ENCODE data around the gene MORC1. TPM values are rescaled to one million over a fixed set of nuclear protein-coding genes. Genes with fewer than 3 reads are reported as not detected.

MORC1 gene
- polyA plus RNA-seq, 3 donors from 2014 or later: not detected

DNA sequence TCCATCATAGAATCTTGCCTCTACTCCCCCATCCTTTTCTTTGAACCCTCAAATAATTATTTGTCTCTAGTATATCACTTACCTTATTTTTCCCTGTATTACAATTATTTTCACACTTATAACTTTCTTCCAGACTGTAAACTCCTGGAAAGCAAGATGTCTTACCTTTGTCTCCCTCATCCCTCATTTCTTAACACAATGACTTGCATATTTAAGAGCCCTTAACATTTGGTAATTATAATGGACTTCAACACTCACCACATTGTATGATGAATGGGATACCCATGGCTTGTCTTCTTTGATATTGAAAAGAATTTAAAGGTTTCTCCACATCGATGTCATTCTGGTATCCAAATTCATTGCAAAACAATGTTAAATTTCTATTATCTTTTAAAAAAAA, 82.9 kb downstream of the MORC1 start:
- peaks cover 0 to 4% (median 1%) of the 10 kb centered on the region in 3 donors for H3K27me3 Mint-ChIP-seq (ENCODE audit: low read depth in 3 of 3)
- H3K4me1 Mint-ChIP-seq: no peaks in the 10 kb centered on the region

DNA sequence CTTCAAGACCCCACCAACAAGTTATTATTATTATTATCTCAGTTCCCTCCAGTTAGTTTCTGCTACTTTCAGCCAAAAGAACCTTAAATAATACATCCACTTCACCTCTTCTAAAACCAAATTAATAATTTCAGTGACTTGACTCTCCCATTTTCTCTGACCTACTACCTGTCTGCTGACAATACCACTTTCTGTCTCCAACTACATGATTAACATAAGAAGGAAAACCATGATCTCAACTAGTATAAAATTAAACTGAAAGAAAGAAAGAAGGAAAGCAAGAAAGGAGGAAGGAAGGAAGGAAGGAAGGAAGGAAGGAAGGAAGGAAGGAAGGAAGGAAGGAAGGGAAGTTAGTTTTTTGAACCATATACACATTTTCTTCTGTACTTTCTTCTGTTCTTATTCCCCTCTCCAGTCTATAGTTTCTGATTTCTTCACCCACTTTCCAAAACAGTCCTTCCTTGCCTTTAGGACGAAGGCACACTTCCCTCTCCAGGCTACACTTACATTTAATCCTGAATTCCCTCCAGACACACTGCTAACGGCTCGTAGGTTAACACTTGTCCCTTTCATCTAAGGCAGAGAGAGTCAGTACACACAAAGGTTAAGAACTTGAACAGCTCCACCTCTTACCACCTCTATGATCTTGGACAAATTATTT, 84.8 kb downstream of the MORC1 start:
- peaks cover 0 to 2% (median 1%) of the 10 kb centered on the region in 3 donors for H3K27me3 Mint-ChIP-seq (ENCODE audit: low read depth in 3 of 3)
- H3K27ac Mint-ChIP-seq: no peak overlapping the region
- H3K36me3 Mint-ChIP-seq: no peaks in the 10 kb centered on the region
- no peak overlapping the region for H3K4me3 Mint-ChIP-seq
- H3K4me1 Mint-ChIP-seq: no peaks in the 10 kb centered on the region
- no peaks in the 10 kb centered on the region for H3K9me3 Mint-ChIP-seq
- DNase-seq: no peak

More for the DNA sequence above, 82.9 kb downstream of the MORC1 start:
- DNase-seq: no peak
- no peaks in the 10 kb centered on the region for H3K36me3 Mint-ChIP-seq
- H3K9me3 Mint-ChIP-seq: no peaks in the 10 kb centered on the region
- H3K27ac Mint-ChIP-seq: no peak overlapping the region
- H3K4me3 Mint-ChIP-seq: no peak overlapping the region

DNA sequence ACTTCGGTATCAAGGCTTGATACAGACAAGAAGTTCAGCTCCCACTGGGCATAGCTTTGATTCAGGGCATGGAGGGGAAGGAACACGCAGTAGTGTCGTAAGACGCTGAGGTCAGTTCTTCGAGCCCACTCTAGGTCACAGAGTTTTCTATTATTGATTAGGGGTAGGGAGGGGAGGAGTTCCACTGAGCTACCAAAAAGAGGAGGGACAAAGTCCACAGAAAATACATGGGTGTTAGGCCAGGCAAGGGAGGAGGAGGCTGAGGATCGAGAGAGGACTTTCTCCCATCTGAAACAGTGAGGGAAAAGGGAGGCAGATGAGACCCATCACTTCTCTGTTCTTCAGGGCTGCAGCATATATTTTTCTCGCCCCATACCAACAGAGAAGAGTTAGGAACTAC, 89.2 kb downstream of the MORC1 start:
- H3K9me3 Mint-ChIP-seq: no peaks in the 10 kb centered on the region
- H3K27me3 Mint-ChIP-seq (ENCODE audit: low read depth in 3 of 3): peaks cover 0 to 2% (median 0%) of the 10 kb centered on the region in 3 donors
- no peak overlapping the region for H3K4me3 Mint-ChIP-seq
- no peaks in the 10 kb centered on the region for H3K4me1 Mint-ChIP-seq
- DNase-seq: no peak
- H3K27ac Mint-ChIP-seq: peak overlapping the region in 1 of 6 donors; percentile 3
- H3K36me3 Mint-ChIP-seq: no peaks in the 10 kb centered on the region

DNA sequence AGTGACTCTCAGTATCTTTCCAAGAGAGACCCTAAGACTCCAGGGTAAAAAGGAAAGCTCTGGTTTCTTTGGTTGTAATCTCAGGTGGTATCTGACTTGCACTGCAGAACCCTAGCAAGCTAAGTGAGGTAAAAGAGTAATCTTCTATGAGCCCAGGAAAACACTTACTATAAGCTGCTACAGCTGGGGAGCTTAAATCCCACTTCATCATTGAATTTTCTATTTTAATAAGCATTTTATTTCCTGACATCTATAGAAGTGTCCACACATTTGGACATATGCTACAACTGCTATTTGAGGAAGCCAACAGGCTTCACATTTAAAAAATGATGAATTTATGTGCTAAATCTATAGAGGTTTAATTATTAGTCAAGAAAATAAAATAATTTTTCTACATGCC, 91.1 kb downstream of the MORC1 start:
- Mint-ChIP-seq H3K27ac (no peak overlapping the region), H3K4me3 (no peak overlapping the region), H3K4me1 (no peaks in the 10 kb centered on the region), H3K9me3 (no peaks in the 10 kb centered on the region), H3K36me3 (no peaks in the 10 kb centered on the region), H3K27me3 (ENCODE audit: low read depth in 3 of 3) (peaks cover 0 to 3% (median 2%) of the 10 kb centered on the region in 3 donors)
- no peak for DNase-seq

DNA sequence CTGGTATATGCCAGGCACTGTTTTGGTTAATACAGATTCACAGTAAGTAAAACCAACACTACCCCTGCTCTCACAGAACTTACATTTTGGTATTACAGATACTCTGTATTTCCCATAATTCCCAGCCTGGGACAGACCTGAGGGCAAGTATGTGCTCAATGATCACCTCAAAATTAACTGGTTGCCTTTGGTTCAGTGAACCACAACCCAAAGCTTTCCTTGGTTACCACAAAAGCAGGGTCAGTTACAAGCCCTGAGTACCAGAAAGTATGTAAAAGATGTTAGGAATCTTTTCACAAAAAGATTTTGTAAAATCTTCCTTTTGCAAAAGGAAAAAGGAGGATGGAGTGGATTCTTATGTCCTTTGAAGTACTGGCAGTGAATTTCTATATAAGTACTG, 92.0 kb downstream of the MORC1 start:
- Mint-ChIP-seq H3K9me3 (no peaks in the 10 kb centered on the region), H3K4me1 (no peaks in the 10 kb centered on the region), H3K27me3 (ENCODE audit: low read depth in 3 of 3) (peaks cover 0 to 3% (median 2%) of the 10 kb centered on the region in 3 donors), H3K27ac (no peak overlapping the region), H3K4me3 (no peak overlapping the region), H3K36me3 (no peaks in the 10 kb centered on the region)
- DNase-seq: no peak

DNA sequence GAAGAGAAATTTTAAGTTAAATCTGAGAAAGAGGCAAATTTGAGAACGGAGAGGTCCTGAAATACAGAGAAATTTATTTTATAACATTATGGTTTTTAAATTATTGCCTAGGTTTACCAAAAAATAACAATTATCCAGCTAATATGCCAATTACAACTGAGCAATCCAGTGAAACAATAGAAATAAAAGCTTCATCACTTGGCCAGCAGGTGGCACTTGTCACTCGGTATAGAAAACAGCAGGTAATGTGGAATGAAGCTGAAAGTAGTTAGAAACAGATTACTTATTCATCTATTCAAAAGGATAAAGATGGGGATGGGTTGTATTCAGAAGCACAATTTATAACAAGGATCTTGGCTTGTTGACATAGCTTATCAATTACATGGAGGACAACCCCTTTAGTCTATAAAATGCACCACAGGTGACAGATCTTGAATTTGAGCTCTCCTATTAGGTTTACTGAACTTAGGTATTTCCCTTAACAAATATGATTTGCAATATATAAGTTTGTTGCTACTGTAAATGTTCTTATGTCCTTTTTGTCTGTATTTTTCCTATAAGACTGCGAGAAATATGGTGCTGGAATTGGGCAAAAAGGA, 94.2 kb downstream of the MORC1 start:
- peak in 2 of 3 donors; percentile 16 to 25 for DNase-seq
- Mint-ChIP-seq H3K4me3 (no peak overlapping the region), H3K27me3 (ENCODE audit: low read depth in 3 of 3) (peaks cover 0 to 6% (median 1%) of the 10 kb centered on the region in 3 donors), H3K36me3 (no peaks in the 10 kb centered on the region), H3K4me1 (no peaks in the 10 kb centered on the region), H3K9me3 (no peaks in the 10 kb centered on the region), H3K27ac (no peak overlapping the region)

DNA sequence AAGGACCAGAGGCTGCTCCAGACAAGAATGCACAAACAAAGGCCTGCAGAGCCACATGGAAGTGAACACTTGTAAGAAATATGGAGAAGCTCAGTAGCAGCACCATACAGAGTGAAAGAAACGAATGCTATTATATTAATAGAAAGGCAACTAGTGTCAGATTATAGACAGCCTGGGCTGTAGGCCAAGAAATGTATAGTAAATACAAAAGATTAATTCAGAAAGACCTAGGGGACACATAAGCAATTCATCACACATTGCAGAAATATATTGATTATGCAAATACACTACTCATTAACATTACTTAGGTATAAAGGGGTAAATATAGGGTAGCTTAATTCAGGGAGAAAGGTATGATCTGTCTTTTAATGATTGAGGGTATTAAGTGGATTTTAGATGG, 94.8 kb downstream of the MORC1 start:
- DNase-seq: no peak
- no peaks in the 10 kb centered on the region for H3K4me1 Mint-ChIP-seq
- no peaks in the 10 kb centered on the region for H3K36me3 Mint-ChIP-seq
- no peaks in the 10 kb centered on the region for H3K9me3 Mint-ChIP-seq
- H3K27ac Mint-ChIP-seq: no peak overlapping the region
- H3K4me3 Mint-ChIP-seq: no peak overlapping the region
- H3K27me3 Mint-ChIP-seq (ENCODE audit: low read depth in 3 of 3): peaks cover 0 to 7% (median 0%) of the 10 kb centered on the region in 3 donors

DNA sequence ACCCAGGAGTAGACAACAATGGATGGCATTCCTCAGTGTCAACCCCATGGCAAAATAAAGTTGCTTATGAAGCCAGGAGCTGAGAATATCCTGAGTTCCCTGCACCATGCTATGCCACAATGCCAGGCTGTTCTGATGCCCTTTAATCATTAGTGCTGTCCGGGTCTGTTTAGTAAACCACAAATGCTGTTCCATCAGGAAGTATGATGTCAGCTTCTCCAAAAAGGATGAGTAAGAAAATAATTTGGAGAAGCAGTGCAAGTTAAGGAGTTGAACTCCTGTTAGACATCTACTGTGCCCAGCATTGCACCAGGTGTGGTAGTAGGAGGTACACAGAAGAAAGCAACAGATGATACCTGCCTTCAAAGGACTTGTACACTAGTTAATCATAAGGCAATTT, 96.4 kb downstream of the MORC1 start:
- Mint-ChIP-seq H3K27me3 (ENCODE audit: low read depth in 3 of 3) (peaks cover 0 to 7% (median 0%) of the 10 kb centered on the region in 3 donors), H3K9me3 (no peaks in the 10 kb centered on the region), H3K27ac (no peak overlapping the region), H3K4me1 (no peaks in the 10 kb centered on the region), H3K36me3 (no peaks in the 10 kb centered on the region), H3K4me3 (no peak overlapping the region)
- no peak for DNase-seq

DNA sequence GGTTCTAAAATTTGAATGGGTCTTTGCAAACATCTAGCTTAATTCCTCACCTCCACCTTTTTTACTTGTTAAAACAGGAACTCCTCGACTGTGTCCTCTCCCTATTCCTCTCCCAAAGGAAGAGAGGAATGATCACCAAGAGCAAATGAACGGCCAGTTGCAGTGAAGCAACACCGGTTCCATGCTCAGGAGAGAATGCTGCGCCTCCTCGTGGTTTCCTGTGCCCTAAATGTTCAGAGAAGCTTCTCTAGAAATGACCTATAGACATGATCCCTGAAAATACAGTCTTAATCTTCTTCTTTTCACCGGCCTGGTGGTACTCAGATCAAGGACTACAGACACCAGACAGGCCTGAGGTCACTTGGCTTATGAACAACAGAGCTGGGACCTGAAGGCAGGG, 99.1 kb downstream of the MORC1 start:
- H3K36me3 Mint-ChIP-seq: no peaks in the 10 kb centered on the region
- H3K4me3 Mint-ChIP-seq: no peak overlapping the region
- H3K9me3 Mint-ChIP-seq: no peaks in the 10 kb centered on the region
- no peaks in the 10 kb centered on the region for H3K4me1 Mint-ChIP-seq
- H3K27me3 Mint-ChIP-seq (ENCODE audit: low read depth in 3 of 3): peaks cover 0 to 7% (median 0%) of the 10 kb centered on the region in 3 donors
- DNase-seq: no peak
- no peak overlapping the region for H3K27ac Mint-ChIP-seq

DNA sequence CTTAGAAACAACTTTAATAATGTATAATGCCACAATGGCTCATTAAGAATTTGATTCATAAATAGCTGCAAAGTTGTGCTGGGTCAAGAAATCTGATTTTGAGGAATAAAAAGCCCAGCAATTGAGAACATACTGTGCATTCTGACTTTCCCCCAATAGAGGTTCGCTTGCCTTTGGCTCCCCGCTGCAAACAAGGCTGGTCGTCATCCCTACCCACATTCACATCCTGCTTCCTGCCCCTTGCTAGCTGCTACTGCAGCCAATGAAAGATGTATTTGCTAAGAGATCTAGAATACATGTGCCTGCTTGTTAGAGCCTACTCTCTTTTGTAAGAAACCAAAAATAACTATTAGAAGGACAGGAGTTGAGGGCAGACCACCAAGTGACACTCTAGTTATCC, 112.5 kb downstream of the MORC1 start:
- Mint-ChIP-seq H3K9me3 (no peaks in the 10 kb centered on the region), H3K27ac (no peak overlapping the region)
- DNase-seq: no peak

DNA sequence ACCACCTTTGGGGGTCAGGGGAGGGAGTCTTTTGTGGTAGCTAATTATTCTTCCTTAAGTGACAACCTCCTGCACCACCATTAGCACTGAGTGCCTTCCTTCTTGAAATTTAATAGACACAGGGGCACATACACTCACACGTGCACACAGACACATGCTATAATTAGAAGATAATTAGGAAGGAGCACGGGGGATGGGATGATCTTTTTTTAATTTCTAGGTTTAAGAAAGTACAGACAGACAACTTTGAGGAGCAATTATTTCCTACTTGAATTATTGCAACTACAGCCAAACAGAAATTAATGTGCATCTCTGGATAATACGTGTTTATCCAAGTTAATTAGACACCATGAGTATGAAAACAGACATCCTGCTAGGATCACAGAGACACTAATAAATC, 119.5 kb downstream of the MORC1 start:
- H3K4me1 Mint-ChIP-seq: no peaks in the 10 kb centered on the region
- H3K4me3 Mint-ChIP-seq: no peak overlapping the region
- no peak for DNase-seq
- no peak overlapping the region for H3K27ac Mint-ChIP-seq
- peaks cover 0 to 2% (median 0%) of the 10 kb centered on the region in 6 donors for H3K9me3 Mint-ChIP-seq
- no peaks in the 10 kb centered on the region for H3K36me3 Mint-ChIP-seq
- H3K27me3 Mint-ChIP-seq (ENCODE audit: low read depth in 3 of 3): no peaks in the 10 kb centered on the region

More for the DNA sequence above, 112.5 kb downstream of the MORC1 start:
- H3K36me3 Mint-ChIP-seq: no peaks in the 10 kb centered on the region
- H3K4me3 Mint-ChIP-seq: no peak overlapping the region
- peaks cover 0 to 3% (median 0%) of the 10 kb centered on the region in 3 donors for H3K27me3 Mint-ChIP-seq (ENCODE audit: low read depth in 3 of 3)
- no peaks in the 10 kb centered on the region for H3K4me1 Mint-ChIP-seq

DNA sequence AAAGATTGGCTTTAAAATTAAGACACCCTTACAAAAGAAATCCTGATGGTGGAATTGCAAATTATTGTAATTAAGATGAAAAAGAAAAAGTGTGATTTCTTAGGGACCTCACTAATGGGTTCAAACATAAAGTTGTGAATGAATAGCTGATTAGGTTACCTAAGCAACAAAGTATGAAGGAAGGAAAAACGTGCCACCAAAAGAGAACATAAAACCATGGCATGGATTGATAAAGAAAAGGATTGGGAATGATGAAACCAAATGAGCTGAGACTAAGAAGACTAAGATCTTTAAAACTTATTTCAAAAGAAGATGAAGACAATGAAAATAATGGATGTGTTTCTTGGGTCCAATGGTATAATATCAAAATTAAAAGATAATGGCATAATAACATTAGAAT, 132.1 kb downstream of the MORC1 start:
- Mint-ChIP-seq H3K4me3 (no peak overlapping the region), H3K27ac (no peak overlapping the region), H3K27me3 (ENCODE audit: low read depth in 3 of 3) (peaks cover 0 to 4% (median 2%) of the 10 kb centered on the region in 3 donors), H3K36me3 (no peaks in the 10 kb centered on the region), H3K4me1 (no peaks in the 10 kb centered on the region), H3K9me3 (peaks cover 0 to 2% (median 0%) of the 10 kb centered on the region in 6 donors)
- no peak for DNase-seq

DNA sequence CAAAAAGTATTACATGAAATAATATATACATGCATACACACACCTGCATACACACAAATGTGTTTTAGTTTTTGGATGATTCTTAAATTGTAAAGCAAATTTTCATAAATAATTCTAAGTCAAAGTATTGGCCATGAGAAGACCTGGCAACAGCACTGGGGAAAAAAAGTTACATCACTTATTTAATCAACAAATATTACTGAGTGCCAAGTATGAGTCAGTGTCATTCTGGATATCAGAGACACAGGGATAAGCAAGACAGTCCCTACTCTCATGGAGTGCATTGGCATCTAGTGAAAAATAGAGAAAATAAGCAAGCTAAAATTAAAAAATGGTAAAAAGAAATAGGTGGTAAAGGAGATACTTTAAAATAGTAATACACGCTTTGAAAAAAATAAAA, 134.9 kb downstream of the MORC1 start:
- Mint-ChIP-seq H3K9me3 (peaks cover 0 to 3% (median 0%) of the 10 kb centered on the region in 6 donors), H3K27me3 (ENCODE audit: low read depth in 3 of 3) (peaks cover 0 to 7% (median 3%) of the 10 kb centered on the region in 3 donors), H3K4me3 (no peak overlapping the region), H3K36me3 (no peaks in the 10 kb centered on the region), H3K27ac (no peak overlapping the region), H3K4me1 (no peaks in the 10 kb centered on the region)
- DNase-seq: no peak

DNA sequence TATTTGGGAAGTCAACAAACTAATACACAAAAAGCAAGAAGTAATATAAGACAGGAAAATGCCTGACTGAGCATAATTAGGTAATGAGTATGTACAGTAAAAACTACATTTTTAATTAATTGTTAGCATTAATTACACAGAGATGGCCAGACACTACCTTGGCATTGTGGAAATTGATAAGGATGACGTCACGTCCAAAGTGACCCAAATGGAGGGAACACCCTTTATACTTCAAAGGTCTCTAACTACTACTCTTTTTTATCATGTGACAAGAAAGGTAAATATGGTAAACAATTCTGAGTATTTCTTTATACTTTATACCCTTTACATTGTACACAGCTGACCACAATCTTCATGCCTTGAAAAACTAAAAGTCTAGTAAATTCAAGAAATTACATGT, 141.9 kb downstream of the MORC1 start:
- Mint-ChIP-seq H3K27me3 (ENCODE audit: low read depth in 3 of 3) (peaks cover 0 to 3% (median 1%) of the 10 kb centered on the region in 3 donors), H3K4me3 (no peak overlapping the region), H3K4me1 (no peaks in the 10 kb centered on the region), H3K27ac (no peak overlapping the region), H3K36me3 (no peaks in the 10 kb centered on the region), H3K9me3 (peaks cover 0 to 2% (median 0%) of the 10 kb centered on the region in 6 donors)
- no peak for DNase-seq

DNA sequence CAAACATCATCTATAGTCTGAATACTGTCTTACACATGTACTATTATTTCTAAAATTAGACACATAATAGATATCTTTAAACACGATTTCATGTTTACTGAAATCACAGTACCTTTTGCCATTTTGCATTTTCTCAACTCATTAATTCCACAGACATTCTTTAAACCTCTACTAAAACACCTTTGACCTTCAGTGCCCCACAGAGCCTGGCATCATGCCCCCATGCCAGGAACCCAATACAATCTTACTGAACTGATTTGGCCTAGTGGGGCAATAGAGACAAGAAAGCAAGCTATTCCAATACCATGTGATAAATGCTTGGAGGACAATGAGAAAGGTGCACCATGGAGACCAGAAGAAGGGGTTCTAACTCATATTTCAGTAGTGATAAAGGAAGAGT, 144.9 kb downstream of the MORC1 start:
- no peak for DNase-seq
- Mint-ChIP-seq H3K4me3 (no peak overlapping the region), H3K27me3 (ENCODE audit: low read depth in 3 of 3) (peaks cover 0 to 3% (median 2%) of the 10 kb centered on the region in 3 donors), H3K36me3 (no peaks in the 10 kb centered on the region), H3K9me3 (no peaks in the 10 kb centered on the region), H3K4me1 (no peaks in the 10 kb centered on the region), H3K27ac (no peak overlapping the region)
